Astrocyte of the hippocampus (primary cell): ENCODE results near the gene ARHGAP22.
A peak's percentile ranks its signal among the peaks of the same experiment; 100 is the strongest.

Experiments
- DNase-seq: peaks from one replicate; pipeline ENCODE4 v3.0.0; 2011; ENCODE audit warnings: low read depth, low spot score

The ARHGAP22 gene

DNA sequence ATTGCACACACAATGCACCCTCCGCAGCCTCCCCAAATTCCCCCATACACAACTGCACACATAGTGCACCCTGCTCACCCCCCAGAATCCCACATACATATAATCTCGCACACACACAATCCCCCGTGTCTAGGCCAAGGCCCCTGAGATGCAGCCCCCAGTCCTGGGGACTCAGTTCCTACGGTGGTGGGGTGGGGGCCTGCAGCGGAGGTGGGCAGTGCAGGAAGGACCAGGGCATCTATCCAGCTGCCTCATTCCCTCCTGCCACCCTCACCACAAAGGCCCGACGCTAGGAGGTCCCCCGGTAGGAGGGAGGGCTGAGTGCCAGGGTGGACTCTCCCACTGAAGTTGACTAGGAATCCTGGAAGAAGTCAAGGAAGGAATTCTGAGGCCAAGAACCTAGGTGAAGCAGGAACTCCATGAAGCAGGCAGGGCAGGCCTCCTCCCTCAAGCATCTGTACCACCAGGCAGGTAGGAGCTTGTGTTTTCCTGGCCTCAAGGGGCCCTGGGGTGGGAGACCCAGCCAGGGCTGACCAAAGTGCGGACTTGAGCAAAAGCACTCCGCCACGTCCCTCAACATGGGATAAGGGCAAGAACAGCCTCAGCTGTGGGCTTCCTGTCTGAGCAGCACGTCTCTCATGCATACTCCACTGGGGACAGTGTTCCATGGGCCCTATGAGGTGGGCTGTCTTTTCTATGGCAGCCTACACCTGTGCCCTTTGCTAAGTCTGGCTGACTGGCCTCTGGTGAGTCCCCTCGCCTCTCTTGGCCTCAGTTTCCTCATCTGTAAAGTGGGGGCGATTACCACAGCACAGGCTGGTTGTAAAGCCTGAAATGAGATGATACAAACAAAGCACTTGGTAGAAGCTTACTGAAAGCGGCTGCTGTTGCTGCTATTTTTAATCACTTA is 152.6 kb downstream of the ARHGAP22 start:
- no peak for DNase-seq

DNA sequence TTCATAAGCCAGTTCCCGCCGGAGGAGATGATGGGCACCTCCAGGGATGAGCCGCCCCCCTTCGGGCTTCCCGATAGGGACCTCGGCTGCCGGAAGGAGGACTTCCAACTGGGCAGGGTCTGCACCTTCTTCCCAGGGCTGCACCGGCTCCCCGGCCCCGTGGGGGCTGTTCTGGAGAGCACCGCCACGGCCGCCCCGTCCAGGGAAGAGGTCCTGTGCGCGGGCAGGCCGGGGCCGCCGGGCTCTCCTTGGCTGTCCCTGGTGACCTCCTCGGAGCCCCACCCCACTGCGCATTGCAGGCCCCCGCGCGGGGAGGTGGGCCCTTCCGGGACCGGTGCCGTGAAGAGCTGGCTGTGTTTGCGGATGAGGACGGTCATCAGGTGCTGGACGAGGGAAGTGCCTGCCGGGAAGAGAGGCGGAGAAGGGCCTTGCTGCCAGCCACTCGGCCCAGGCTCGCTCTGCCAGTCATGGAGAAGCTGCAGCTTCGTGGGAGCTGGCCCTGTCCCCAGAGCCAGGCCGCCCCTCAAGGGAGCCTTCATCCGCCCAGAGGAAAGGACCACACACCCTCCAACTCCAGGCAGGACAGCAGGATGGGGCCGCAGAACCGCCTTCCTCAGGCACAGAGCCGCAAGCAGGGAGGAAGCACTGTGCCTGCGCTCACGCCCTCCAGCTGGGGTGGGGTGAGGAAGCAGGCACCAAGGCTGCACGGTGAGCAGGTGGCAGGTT is 154.0 kb downstream of the ARHGAP22 start:
- no peak for DNase-seq

DNA sequence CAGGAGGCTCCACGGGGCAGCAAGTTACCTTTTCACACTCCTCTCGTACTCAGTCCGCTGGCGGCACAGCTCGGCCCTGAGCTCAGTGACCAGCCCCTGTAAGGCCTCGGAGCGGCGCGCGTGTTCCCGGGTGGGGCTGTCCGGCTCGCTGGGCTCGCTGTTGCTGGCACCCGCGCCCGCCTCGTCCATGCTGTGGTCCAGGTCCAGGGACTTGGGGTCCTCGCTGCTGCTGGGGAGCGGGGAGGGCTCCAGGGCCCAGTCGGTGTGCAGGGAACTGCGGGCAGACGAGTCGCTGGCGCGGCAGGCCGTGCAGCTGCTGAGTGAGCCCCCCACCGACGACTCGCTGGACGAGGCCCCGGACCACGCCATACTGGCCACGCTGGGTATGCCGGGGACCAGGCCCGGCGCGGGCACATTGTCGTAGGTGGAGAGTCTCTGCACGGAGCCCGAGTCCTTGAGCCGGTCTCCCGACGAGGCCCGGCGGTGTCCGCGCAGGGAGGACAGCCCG is 154.6 kb downstream of the ARHGAP22 start:
- DNase-seq = no peak

DNA sequence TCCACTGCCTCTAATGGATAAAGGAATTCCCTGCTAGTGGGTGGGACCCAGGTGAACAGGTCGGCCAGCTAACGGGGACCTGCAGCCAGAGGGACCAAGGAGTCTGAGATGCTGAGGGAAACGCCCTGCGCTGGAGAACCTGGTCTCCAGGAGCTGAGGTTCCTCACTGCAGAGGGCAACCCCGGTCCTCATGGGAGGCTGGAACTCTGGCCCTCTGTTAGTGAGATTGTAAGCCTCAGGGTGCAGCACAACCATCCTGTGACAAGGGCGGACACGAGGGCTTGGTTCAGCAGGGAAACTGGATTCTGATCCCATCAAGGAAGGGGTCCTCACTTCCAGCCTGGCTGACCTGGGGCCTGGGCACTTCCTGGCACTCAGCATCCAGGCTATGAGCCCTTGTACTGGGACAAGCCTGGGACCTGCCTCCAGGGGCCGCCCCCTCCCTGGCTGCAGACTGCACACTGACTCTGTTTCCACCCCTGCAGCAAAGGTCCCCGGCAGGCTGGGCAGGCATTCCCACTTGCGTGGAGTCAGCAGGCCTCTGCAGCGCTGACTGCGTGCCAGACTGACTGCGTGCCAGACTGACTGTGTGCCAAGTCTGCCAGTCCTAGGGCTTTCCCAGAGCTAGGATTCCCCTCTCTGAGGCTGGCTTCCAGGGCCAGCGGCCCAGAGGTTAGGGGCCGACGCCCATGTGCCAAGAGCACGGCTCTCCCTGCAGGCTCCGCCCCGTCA is 155.2 kb downstream of the ARHGAP22 start:
- DNase-seq = no peak

DNA sequence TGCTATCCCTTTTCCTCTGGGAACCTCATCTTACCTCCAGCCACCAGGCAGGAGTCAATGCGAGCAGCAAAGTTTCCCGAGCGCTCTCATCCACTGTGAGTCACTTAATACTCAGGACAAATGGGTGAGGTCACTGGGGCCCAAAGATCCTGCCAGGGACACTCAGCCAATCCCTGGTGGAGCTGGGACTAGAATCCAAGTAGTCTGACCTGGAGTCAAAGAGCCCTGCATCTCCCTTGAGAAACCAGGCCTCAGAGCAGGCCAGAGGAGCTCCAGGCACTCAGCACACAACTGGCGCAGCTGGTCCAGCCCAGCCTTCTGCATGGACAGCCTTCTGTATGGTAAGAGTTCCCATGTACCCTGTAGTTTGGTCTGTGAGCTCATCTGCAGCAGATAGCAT is 156.1 kb downstream of the ARHGAP22 start:
- peak; percentile 54 for DNase-seq

DNA sequence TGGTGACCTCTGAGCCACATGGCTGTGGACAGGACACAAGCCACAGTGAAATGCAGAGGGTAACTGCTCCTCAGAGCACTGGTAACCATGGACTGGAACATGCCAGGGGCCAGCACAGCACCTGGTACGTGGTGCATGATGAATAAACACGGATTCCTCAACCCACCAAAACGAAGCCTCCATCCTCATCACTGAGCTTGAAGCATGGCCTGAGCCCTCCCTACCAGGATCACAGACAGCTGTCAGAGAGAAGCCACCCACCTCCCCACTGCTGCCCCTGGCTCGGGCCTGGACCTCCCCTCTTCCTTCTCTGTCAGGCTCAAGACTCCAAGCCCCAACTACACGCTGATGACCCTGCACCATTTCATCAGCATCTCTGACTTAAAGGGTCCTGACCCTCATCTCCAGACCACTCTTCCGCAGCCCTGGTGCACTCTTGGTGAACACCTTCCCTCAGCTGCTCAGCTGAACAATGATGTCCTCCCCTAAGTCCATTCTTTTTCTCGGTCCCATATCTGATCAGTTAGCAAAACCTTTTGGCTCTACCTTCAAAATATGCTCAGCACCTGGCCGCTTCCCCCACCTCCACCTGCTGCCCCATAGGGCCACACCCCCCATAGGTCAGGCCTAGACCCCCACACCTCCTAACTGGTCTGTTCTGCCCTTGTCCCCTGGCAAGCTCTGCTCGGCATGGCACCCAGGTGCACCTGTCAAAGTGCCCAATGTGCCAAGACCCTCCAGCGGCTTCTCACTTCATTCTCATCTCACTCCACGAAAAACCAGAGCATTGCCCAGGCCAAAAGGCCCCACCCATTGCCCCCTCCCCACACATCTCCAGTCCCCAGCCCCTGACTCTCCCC is 157.3 kb downstream of the ARHGAP22 start:
- no peak for DNase-seq

DNA sequence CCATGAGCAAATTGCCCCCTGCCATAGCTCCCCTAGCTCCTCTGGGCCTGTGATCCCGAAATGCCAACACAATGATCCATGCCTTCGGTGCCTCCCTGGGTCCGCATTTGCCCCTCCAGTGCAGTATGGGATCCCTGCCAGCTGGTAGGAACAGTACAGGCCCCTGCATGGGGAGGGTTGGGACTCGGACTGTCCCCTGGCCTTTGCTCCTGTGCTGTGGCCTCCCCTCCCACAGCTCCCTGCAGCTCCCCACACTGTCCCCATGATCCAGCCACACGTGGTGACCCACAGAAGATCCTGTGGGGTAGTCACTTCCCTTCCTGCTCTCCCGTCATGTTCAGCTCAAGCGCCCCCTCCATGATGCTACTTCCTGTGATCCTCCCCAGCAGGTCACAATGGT is 158.1 kb downstream of the ARHGAP22 start:
- no peak for DNase-seq

DNA sequence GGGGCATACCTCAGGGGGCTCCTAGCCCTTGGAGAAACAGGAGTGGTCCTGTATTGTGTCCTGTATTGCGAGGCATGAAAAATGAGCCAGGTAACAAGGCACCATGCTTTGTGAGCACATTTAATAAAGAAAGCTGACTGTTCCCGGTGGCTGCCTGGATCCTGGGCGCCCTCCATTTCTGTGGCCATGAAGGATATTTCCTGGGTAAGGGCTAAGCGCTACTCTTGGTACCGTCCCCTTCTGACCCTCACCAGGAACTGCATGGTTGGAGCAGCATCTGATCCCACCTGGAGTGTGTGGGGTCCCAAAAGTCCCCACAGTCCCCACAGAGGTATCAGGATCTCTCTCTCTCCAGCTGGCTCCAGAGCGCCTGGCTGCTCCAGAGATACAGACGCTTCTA is 158.9 kb downstream of the ARHGAP22 start:
- no peak for DNase-seq

DNA sequence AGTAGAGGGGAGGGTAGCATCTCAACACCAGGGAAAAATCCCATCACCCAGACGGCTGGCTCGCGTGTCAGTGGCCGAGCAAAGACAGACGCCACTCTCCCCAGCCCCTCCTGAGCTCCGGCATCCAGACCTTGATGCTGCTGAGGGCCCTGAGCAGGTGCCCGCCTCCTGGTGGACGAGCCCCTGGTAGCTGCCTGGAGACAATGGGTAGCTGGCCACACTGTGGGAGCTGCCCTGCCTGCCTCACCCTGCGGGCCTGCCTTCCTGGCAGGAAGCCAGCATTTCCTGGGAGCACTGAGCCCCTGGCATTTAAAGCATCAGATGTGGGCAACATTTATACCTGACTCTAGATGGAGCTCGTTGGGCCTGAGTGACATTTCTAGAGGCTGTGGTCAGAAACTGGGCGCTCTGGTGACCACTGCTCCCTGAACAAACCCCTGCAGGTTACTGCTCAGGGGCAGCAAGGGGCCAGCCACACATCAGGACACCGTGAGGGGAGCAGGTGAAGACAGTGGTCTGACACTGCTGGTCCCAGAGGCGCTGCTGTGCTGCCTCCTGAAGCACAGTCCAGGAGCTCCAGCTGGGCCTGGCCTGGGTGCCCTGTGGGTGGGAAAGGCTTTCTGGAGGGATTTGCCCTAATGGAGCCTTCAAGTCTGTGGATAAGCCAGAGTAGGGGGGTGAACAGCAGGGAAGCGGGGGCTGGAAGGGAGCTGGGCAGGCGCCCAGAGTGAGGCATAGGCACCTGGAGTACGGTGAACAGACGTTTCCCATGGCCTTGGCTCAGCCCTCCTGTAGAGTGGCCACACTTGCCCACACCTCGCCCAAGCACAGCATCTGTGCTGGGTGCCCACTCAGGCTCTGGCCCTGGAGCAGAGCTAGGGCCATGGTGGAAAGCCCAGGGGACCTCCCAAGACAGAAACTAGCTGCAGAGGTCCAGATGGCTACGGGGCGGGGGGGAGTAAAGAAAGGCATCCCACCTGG is 159.7 kb downstream of the ARHGAP22 start:
- peak; percentile 78 for DNase-seq

DNA sequence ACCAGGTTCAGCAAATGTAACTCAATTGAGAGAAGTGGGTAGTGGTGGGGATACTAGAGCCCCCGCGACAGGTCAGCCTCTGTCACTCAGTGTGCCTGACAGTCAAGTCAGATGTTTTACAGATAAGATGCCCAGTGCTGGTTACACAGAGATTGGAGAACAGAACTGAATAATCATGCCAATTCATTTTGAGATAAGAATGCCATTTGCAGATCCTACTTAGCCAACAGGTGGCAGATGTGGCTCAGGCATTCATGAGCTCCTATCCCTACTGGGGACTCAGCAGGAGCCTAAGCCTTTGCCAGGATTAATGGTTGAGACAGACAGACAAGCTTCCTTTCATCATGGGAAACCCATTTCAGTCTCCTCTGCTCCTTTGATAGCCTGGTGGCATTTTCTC is 160.6 kb downstream of the ARHGAP22 start:
- DNase-seq = peak; percentile 49

DNA sequence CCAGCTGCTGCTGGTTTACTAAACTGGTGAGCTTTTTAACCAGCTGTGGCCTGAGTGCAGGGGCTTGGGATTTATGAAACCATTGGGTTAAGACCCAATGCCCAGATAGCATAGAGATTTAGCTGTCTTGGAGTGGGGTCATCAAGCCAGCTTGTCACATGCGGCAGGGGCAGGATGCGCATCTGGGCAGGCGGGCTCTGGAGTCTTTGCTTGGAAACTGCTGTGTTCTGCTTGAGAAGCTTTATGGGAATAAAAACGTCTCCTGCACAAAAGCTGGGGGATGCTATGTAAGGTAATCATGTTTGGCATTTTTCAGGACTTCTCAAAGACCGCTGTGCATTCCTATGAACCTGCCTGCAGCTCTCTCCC is 162.1 kb downstream of the ARHGAP22 start:
- DNase-seq = no peak

DNA sequence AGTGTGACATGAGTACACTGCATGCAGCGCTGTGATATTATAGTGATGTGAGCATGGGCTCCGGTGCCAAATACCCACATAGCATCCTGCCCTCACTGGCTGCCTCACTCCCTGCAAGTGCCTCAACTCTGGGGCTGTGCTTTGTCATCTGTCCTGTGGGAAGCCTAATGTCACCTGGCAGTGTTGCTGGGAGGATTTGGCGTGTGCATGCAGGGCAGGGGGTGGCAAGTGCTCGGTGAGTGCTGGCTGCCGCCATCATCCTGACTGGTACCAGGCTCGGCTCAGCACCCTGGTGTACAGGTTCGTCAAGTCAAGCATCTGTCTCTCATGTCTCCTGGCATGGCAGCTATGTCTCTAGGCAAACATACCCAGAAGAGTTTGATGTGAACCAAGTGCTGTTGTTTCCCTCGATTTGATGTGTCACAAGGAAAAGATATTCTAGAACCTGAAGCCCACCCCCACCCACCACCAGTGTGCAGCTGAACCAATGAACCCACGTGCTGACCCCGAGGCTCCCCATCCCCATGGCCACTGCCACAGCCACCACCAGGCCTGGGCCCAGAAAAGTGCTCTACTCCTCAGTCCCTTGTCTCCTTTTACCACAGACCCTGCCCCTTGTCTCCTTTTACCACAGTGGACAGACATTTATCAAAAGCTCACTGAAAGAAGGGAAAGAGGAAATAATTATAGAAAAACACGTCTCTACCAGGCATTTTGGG is 162.6 kb downstream of the ARHGAP22 start:
- DNase-seq = no peak

DNA sequence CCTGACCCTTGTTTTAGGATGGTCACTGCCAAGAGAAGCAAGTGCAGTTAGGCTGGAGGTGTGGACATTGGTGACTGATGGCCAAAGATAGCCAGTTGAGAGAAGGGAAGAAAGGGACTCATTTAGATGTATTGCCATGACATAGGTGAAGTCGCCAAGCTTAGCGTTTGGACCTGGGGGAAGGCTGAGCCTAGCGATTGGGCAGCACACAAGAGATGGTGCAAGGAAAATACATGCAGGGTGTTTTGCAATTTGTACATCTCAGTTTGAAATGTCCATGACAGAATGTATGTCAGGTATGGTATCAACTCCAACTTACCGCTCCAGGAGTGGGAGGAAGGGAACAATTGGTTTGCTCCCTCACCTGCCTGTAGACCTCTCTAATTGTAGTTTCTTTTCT is 164.1 kb downstream of the ARHGAP22 start:
- no peak for DNase-seq

DNA sequence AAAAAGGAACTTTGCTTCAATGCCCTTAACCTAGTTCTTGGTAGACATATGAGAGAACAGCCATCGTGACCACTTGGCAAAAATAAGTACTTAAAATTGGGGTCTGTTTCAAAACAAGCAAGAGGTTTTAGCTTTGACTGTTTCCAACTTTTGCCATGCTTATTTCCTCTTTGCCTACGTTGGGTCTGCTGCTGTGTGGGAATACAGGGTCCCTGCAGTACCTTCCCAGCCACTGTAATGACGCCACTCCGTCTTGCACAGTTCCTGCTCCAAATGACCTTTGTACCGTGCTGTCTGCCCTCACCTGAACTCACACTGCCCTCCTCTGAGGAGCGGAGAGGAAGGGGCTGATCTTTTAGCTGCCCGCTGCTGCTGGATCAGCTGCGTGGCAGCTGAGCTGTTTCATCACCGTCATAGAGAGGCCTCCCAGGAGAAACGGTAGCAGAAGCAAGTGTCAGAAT is 165.3 kb downstream of the ARHGAP22 start:
- DNase-seq = no peak

DNA sequence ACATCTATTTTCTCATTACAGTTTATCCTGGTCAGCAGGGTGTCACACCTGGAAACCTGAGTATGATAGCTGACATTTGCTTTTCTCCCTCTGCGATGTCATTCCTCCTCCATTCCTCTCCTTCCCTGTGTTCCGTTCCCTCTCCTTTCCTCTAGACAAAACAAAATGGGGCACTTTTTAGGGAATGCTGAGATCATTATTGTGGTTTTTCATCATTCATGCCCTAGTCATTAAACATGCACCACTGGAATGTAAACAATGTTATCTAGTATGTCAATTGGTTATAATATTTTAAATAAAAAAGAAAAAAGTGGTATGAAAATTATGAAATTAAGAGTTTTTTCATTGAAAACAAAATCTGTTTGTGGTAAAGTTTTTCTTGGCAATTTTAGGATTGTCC is 165.8 kb downstream of the ARHGAP22 start:
- peak; percentile 53 for DNase-seq

DNA sequence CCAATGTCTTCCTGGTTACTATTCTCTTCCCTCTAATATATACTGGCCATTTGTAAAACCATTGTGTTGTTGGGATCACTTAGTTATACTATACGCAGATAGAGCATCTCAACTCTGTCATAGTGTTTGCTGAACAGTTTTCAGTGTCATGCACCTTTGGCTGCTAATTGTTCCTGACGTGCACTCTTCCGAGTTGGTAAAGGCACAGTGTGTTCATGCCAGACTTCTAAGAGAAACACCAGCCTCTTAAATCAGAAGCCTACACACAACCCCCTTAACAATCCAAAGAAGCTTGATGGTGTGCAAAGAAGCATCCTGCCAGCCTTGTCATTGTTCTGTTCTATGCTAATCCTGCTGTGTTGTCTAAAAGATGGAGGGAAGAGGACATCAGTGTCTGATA is 167.3 kb downstream of the ARHGAP22 start:
- no peak for DNase-seq

DNA sequence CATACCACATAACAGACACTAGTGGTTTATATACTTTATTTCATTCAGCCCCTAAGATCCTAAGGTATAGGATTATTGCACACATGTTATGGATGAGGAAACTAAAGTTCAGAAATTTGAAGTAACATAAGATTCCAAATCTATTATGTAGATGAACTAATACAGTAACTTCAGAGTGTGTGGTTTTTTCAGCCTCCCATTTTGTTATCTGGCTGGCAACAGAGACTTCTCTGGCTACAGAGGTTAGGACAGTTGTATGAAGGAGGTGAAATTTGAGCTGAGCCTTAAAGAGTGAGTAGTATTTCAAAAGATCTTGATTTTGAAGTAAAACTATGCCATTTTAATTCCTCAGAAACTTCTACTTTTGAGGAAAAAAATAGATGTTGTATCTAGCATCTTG is 173.0 kb downstream of the ARHGAP22 start:
- DNase-seq = no peak

DNA sequence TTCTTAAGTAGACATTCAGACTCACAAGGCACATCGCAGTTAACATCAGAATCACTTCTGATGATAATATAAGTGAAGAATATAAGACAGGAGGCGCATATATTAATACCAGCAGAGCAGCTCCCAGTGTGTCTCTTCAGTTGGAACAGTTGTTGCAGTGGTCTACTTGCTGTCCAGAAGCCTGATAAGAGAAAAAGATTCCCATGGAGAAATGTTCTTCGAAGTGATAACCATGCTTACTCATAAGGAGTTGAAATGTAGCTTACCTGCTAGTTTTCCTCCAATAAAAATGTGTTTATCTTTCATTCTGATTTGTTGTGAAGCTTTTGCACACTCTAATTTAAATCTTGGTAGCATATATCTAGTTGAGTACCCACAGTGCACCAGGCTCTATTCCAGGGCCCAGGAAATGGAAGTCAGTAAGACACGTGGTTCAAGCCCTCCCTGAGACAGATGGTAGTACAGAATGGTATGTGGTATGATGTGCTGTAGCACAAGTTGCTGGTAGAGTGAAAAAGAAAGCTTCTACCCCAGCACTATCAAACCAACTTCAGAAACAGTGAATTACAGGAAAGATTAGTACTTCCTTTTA is 174.4 kb downstream of the ARHGAP22 start:
- no peak for DNase-seq

DNA sequence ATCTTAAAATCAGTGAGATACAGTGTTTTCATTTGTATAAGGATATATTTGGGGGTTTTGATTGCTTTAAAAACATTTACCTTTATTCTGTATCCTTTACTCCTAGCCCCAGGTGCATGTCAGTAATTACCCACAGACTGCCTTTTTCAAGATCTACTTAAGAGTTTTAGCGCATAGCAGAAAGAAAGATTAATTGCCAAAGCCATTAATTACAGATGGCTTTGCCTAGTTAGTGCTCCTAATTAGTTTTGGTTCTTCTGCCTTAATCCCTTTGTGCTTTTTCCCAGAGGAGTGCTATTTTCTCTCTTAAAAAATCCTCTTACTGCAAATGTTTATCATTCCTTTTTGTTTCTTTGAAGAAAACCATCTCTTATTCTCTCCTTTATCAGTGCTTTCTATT is 175.6 kb downstream of the ARHGAP22 start:
- DNase-seq = no peak
